ENCODE measurements around the gene PNPLA5.
A peak's percentile ranks its signal among the peaks of the same experiment; 100 is the strongest.

PNPLA5 gene

DNA sequence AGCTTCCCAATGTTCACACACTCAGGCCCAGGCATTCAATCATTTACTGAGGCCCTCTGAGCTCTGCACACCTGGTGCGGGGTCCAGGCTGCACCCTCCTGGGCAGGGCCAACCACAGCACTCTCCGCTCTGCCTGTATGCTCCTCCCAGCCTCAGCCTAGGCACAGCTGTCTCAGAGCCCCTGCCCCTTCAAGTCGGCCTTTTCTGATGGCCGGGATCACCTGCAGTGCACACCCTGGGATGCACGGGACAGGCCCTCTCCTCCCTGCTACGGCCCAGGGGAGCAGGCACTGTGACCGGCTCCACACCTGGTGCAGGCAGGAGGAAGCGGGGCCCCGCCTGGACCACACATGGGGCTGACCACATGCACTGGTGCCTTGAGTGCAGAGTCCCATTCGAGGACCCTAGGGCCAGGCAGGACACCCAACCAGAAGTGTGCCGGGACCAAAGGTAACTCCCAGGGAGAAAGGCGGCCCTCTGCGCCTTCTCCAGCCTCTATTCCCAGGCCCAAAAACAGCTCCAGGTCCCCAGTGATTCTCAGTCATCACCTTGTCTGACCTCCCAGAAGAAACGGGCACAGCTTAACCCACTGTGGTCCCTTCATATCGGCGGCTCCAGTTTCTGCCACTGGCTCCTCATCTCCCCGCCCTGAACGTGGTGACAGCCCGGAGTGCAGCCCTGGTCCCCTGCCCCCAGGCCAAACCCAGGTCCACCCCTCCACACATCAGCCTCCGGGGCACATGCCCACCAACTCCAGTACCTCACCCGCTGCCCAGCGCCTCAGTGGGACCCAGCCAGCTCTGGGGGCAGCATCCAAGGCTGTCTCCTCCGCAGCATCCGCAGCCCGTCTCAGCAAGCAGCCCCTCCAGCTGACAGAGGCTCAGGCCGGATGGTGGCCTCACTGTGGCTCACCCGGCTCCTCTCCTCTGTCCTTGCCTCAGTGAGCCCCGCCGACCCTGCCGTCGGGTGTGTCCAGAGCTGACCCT is 47.0 kb downstream of the PNPLA5 start:
- no peaks in the 10 kb centered on the region for H3K36me3 Mint-ChIP-seq
- no peak overlapping the region for H3K27ac Mint-ChIP-seq
- no peak for ATAC-seq
- H3K4me1 Mint-ChIP-seq: no peaks in the 10 kb centered on the region
- no peak overlapping the region for H3K4me3 Mint-ChIP-seq
- peaks cover 29% of the 10 kb centered on the region for H3K27me3 Mint-ChIP-seq
- H3K9me3 Mint-ChIP-seq: no peaks in the 10 kb centered on the region

DNA sequence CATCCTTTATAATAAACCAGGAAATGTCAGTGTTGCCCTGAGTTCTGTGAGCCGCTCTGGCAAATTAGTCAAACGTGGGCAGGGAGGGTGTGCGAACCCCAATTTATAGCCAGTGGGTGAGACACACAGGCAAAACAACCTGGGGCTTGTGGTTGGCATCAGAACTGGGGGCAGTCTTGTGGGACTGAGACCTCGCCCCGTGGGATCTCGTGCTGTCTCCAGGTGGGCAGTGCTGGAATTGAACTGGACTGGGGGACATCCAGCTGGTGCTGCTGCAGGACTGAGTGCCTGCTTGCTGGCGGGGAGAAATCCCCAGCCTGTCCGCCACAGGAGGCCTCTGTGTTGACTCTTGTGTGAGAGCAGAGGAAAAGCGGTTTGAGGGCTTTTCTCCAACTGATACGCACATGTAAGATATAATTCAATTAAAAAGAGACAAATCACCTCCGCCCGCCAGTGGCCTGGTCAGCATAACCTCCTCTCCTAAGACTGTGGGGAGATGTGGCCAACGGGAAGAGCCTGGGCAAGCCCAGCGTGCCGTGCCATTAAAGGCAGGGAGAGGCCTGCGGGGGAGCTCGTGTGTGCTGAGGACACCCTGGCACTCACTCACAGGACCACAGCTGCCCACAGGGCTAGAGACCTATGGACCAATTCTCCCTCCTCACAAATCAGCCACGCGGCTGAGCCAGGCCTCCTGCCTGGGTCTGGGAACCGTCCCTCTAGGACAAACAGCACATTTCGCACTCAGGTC is 47.9 kb downstream of the PNPLA5 start:
- Mint-ChIP-seq H3K9me3 (no peaks in the 10 kb centered on the region), H3K27ac (no peak overlapping the region), H3K4me3 (no peak overlapping the region), H3K36me3 (no peaks in the 10 kb centered on the region), H3K4me1 (no peaks in the 10 kb centered on the region), H3K27me3 (peaks cover 38% of the 10 kb centered on the region)
- no peak for ATAC-seq

DNA sequence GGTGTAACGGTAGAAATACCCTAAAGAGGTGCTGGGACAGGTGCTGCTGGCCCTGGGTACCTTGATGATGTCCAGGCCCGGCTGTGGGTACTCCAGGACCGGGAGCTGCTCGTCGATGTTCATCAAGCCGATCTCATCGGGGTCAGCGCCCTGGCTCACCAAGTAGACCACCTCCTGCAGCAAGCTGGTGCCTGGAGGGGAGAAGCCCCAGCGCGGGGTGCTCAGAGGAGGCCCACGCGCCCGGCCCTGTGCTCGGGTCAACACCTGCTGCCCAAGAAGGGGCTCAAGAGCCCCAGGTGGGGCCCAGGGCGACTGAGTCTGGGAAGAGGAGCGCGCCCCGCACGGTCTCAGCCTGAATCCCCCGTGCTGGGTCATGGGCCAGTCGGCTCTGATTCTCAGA is 50.1 kb downstream of the PNPLA5 start:
- Mint-ChIP-seq H3K9me3 (no peaks in the 10 kb centered on the region), H3K4me3 (no peak overlapping the region), H3K27me3 (peaks cover 41% of the 10 kb centered on the region), H3K36me3 (no peaks in the 10 kb centered on the region), H3K4me1 (no peaks in the 10 kb centered on the region), H3K27ac (no peak overlapping the region)
- no peak for ATAC-seq

DNA sequence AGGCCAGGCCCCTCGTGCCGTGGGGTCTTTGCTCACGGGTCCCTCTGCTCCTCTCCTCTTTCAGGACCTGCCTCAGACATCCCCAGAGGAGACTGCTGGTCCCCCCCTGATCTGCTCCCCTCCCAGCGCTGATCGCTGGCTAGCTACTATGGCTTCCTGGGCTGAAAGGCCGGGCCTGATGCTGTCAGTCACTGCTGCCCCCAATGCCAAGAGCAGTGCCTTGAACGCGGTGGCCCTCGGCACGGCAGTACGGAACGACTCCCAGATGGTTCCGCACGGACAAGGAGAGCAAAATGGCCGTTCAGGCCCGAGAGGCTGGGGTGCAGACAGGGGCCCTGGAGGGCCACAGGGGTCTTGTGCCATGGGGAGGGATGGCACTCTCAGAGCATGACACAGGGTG is 51.0 kb downstream of the PNPLA5 start:
- H3K36me3 Mint-ChIP-seq: no peaks in the 10 kb centered on the region
- H3K9me3 Mint-ChIP-seq: no peaks in the 10 kb centered on the region
- H3K27ac Mint-ChIP-seq: no peak overlapping the region
- H3K4me1 Mint-ChIP-seq: no peaks in the 10 kb centered on the region
- ATAC-seq: no peak
- H3K4me3 Mint-ChIP-seq: no peak overlapping the region
- peaks cover 38% of the 10 kb centered on the region for H3K27me3 Mint-ChIP-seq

DNA sequence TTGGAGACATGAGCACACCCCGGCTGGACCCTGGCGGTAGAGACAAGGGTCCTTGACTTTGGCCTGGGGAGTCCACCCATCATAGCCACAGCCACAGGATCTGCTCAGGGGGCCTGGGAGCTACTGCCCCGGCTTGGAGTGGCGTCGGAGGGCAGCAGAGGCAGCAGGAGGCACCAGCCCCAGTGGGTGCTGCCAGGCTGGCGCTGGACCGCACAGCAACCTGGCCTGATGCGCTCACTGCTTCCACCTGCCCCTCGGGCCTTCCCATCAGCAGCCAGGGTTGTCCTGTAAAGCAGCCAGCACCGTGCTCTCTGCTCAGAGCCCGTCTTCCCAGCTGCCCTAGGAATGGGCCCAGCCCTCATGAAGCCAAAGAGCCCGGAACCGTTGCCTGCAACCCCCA is 51.4 kb downstream of the PNPLA5 start:
- peaks cover 38% of the 10 kb centered on the region for H3K27me3 Mint-ChIP-seq
- H3K9me3 Mint-ChIP-seq: no peaks in the 10 kb centered on the region
- H3K4me3 Mint-ChIP-seq: no peak overlapping the region
- H3K4me1 Mint-ChIP-seq: no peaks in the 10 kb centered on the region
- no peaks in the 10 kb centered on the region for H3K36me3 Mint-ChIP-seq
- ATAC-seq: no peak
- no peak overlapping the region for H3K27ac Mint-ChIP-seq

DNA sequence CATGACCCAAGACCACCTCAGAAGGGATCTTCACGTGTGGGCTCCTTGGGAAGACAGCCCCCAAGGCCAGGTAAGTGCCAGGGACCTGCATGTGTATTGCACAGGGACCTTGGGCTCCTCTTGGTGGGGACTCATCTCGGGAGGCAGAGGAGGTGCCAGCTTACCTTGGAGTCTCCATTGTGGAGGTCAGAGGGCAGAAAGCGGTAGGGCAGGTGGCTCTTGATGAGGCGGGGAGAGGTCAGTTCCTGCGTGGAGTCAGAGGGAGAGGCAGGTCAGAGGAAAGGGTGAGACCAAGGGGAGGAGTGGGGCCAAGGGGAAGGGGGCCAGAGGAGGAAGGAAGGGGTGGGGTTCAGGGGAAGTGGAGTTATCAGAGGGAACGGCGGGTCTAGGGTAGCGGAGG is 52.0 kb downstream of the PNPLA5 start:
- Mint-ChIP-seq H3K4me1 (no peaks in the 10 kb centered on the region), H3K4me3 (no peak overlapping the region), H3K36me3 (no peaks in the 10 kb centered on the region), H3K9me3 (no peaks in the 10 kb centered on the region), H3K27ac (no peak overlapping the region), H3K27me3 (peaks cover 41% of the 10 kb centered on the region)
- ATAC-seq: no peak

DNA sequence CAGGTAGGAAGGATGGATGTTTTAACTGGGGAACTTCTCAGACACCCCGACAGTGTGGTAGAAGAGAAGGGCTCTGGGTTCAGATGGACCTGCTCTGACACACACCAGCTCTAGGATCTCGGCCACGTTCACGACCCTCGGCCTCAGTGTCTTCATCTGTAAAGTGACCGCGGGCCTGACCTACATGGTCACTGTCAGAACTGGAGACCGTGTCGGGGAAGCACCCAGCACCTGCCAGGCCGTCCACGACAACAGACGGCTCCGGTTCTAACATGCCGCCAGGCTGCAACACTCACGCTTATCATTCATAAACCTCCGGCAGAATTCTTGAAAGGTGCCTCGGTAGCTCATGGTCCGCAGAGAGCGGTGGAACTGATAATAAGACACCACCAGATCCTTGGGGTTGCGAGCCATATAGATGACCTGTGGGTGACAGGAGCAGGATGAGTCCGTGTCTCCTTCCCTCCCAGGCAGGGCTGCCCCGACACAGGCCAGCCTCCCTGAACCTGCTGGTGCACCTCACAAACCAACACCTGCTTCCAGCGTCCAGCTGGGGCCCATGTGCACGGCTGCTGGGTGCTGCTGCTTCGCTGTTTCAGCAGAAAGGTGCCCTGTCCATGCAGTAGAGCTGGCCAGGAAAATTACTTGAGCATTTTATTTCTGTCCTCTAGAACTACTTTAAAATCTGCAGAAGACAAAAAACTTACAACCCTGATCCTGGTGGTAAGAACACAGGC is 53.1 kb downstream of the PNPLA5 start:
- H3K27me3 Mint-ChIP-seq: peaks cover 35% of the 10 kb centered on the region
- H3K36me3 Mint-ChIP-seq: no peaks in the 10 kb centered on the region
- H3K4me1 Mint-ChIP-seq: no peaks in the 10 kb centered on the region
- no peaks in the 10 kb centered on the region for H3K9me3 Mint-ChIP-seq
- no peak overlapping the region for H3K27ac Mint-ChIP-seq
- ATAC-seq: no peak
- no peak overlapping the region for H3K4me3 Mint-ChIP-seq

DNA sequence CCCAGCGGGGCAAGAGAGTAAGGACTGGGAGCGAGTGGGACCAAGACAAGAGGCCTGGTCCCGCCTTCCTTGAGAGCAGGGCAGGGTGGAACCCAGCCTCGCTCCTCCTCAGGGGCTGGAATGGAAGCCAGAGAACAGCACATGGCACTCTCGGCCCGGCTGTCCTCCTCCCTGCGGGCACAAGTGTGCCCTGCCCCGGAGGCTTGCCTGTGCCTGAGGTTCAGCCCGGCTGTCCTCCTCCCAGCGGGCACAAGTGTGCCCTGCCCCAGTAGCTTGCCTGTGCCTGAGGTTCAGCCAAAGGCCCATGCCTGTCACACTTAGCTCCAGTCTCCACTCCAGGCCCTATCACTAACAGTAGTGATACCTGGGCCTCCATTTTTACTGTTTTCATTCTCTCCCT is 53.7 kb downstream of the PNPLA5 start:
- H3K27ac Mint-ChIP-seq: no peak overlapping the region
- peaks cover 39% of the 10 kb centered on the region for H3K27me3 Mint-ChIP-seq
- no peak overlapping the region for H3K4me3 Mint-ChIP-seq
- no peaks in the 10 kb centered on the region for H3K9me3 Mint-ChIP-seq
- H3K36me3 Mint-ChIP-seq: no peaks in the 10 kb centered on the region
- no peak for ATAC-seq
- H3K4me1 Mint-ChIP-seq: no peaks in the 10 kb centered on the region

DNA sequence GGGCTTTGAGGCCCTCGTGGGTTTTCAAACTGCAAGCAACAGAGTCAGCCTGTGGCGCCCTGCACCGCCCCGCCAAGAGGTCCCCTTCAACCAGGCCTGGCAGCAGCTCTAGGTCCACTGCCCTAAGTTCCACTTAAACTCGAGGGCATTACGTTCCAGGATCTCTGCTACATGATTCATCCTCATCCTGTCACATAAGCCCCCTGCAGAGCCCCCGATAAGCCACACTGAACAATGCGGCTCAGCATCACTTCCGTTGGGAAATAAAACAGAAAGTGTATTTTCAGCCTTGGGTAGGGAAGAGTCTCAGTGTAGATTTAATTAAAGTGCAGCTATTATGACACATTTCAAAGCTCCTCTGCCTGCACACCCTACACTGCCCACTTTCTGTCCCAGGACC is 54.1 kb downstream of the PNPLA5 start:
- no peaks in the 10 kb centered on the region for H3K36me3 Mint-ChIP-seq
- H3K4me3 Mint-ChIP-seq: no peak overlapping the region
- ATAC-seq: no peak
- H3K4me1 Mint-ChIP-seq: no peaks in the 10 kb centered on the region
- H3K27me3 Mint-ChIP-seq: peaks cover 44% of the 10 kb centered on the region
- no peaks in the 10 kb centered on the region for H3K9me3 Mint-ChIP-seq
- no peak overlapping the region for H3K27ac Mint-ChIP-seq

DNA sequence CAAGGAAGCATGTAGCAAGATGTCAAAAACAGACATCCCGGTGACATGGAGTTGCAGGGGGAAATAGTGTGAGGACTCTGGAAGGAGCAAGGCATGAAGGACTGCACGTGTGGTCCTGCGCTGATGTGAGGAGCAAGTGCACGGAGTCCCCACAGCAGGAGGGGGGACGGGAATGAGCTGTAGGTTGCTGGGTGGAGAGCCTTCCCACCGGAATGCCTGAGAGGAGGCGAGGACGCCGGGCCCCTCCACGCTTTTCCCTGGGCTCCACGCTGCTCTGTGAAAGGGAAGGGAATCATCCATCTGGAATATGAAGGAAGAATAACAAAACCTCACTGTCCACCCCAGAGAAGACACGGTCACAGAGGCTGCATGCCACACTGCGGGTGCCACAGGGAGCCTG is 56.1 kb downstream of the PNPLA5 start:
- no peak overlapping the region for H3K4me3 Mint-ChIP-seq
- H3K4me1 Mint-ChIP-seq: no peaks in the 10 kb centered on the region
- no peaks in the 10 kb centered on the region for H3K9me3 Mint-ChIP-seq
- ATAC-seq: no peak
- no peak overlapping the region for H3K27ac Mint-ChIP-seq
- no peaks in the 10 kb centered on the region for H3K36me3 Mint-ChIP-seq
- peaks cover 48% of the 10 kb centered on the region for H3K27me3 Mint-ChIP-seq

DNA sequence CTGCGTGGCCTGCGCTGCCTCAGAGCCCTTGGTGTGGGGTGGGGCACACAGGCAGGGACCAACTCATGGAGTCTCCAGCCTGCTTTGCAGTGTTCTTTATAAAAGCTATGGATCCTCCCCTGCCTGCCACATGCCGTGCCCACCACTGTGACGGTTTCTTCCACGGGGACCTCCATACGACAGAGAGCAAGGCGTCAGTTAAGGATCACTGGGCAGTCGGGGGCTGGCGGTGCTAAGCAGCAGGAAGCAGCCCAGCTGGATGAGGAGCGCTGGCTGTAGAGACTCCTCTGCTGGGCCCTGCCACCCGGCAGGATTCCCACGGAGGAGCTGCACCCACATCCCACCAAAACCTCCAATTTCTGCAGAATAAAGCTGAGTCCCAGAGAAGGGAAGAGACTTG is 56.6 kb downstream of the PNPLA5 start:
- H3K4me1 Mint-ChIP-seq: no peaks in the 10 kb centered on the region
- H3K36me3 Mint-ChIP-seq: no peaks in the 10 kb centered on the region
- H3K27me3 Mint-ChIP-seq: peaks cover 46% of the 10 kb centered on the region
- no peaks in the 10 kb centered on the region for H3K9me3 Mint-ChIP-seq
- H3K4me3 Mint-ChIP-seq: no peak overlapping the region
- ATAC-seq: no peak
- H3K27ac Mint-ChIP-seq: no peak overlapping the region

DNA sequence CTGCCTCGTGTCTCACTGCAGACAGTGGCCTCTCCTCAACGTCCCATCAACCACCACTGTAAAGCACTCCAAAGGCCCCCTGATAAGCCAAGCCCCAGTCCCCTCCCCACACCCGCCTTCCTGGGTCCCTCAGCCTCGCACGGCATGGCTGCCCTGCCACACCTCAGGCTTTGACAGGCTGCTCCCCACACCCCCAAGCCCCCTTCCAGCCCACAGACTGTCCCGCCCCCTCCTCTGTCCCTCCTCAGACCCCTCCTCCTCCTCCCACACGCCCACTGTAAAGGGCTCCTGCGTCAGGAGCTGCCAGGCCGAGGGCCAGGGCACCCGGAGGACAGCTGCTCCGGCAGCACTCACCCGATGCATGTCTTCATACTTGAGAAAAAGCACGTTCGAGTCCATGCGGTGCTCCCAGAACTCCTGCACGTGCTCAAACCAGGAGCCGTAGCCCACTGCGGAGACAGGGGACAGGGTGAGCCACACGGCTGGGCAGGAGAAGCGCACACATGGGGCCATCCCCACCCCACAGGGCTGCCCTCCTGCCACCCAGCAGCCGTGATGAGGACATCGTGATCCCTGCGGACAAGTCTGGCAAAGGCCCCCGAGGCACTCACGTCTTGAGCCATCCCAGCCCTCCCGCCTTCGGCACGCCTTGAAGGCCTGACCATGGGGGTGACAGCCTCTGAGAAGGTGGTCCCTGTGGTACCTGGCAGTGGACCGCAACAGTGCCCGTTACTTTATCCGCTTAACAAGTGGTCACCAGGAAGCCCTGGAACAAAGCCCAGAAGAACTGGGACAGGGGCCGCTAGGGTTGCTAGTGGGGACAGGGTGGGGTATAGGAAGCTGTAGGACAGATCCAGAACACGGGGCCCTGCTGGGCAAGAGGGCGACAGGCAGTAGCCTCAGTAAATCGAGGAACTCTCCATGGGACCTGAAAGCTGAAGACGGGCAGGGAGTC is 58.2 kb downstream of the PNPLA5 start:
- peaks cover 30% of the 10 kb centered on the region for H3K27me3 Mint-ChIP-seq
- no peak overlapping the region for H3K4me3 Mint-ChIP-seq
- no peak for ATAC-seq
- no peak overlapping the region for H3K27ac Mint-ChIP-seq
- H3K9me3 Mint-ChIP-seq: no peaks in the 10 kb centered on the region
- no peaks in the 10 kb centered on the region for H3K36me3 Mint-ChIP-seq
- no peaks in the 10 kb centered on the region for H3K4me1 Mint-ChIP-seq

DNA sequence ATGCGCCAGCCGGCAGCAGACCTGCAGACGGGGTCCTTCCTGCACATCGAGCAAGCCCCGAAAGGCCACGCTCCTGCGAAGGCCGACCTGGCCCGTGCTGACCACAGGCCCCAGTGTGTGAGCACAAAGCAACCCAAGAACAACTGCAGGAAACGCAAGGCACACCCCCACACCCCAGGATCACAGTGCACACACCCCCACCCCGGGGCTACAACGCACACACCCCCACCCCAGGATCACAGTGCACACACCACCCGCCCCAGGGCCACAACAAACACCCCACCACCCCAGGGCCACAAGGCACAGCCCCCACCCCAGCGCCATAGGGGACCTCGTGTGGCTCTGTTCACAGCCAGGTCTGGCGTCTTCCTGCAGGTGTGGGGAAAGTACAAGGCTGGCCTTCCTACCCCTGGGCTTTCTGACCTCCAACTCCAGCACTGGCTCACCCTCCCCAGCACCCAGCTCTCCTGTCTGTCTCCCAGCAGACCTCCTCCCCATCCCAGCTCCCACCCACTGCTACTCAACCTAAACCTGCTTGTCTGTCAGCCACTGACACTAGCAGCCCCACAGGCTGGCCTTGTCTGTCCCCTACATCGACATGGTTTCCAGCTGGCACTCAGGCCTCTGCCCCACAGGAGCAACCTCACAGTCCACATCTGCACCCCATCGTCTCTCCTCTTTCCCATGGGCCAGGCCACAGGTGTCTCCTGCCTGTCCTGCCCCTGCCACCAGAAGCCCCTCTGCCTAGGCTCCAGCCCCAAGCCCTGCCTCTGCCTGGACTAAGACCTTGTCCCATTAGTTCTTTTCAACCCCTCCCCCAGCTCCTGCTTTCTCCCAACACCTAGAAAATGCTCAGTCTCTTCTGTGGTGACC is 59.2 kb downstream of the PNPLA5 start:
- no peaks in the 10 kb centered on the region for H3K36me3 Mint-ChIP-seq
- peaks cover 27% of the 10 kb centered on the region for H3K27me3 Mint-ChIP-seq
- ATAC-seq: peak; percentile 57
- no peaks in the 10 kb centered on the region for H3K4me1 Mint-ChIP-seq
- no peak overlapping the region for H3K27ac Mint-ChIP-seq
- no peak overlapping the region for H3K4me3 Mint-ChIP-seq
- no peaks in the 10 kb centered on the region for H3K9me3 Mint-ChIP-seq
